HEK293T (cell line): ENCODE data around the gene RNF19B.
A peak's percentile ranks its signal among the peaks of the same experiment; 100 is the strongest.

Source experiments
- CTCF ChIA-PET: fragments of 350-600 bp; formaldehyde crosslinking; extraction: SDS; loops from one replicate; lab custom pipeline; 2021; ENCODE audit warnings: antibody characterized with exemption, inconsistent platforms; lab: Yijun Ruan, JAX
- POLR2A ChIA-PET: fragments of 350-600 bp; formaldehyde crosslinking; extraction: SDS; loops from one replicate; lab custom pipeline; 2020; ENCODE audit warnings: antibody characterized with exemption, inconsistent platforms; lab: Yijun Ruan, JAX
- DNase-seq: peaks from one replicate; pipeline ENCODE4 v3.0.0; 2012; ENCODE audit warnings: mixed read lengths; ENCODE audit errors: extremely low spot score
- ARNT ChIP-seq: fragments of 450-650 bp; IDR thresholded peaks from 2 replicates; pipeline ENCODE4 v1.6.1; 2017; ENCODE audit warnings: mild to moderate bottlenecking
- BHLHE40 ChIP-seq: fragments of 450-650 bp; IDR thresholded peaks from 2 replicates; pipeline ENCODE4 v1.6.1; 2016; ENCODE audit warnings: mild to moderate bottlenecking, moderate library complexity, borderline replicate concordance
- CTBP1 ChIP-seq: fragments of 450-650 bp; IDR thresholded peaks from 2 replicates; pipeline ENCODE4 v1.6.1; 2016; ENCODE audit warnings: borderline replicate concordance
- ELF4 ChIP-seq: fragments of 450-650 bp; IDR thresholded peaks from 2 replicates; pipeline ENCODE4 v1.6.1; 2017; ENCODE audit warnings: antibody characterized with exemption
- FOXA1 ChIP-seq: fragments of 450-650 bp; IDR thresholded peaks from 2 replicates; pipeline ENCODE4 v1.6.1; 2016; ENCODE audit warnings: mild to moderate bottlenecking
- FOXK2 ChIP-seq: fragments of 450-650 bp; IDR thresholded peaks from 2 replicates; pipeline ENCODE4 v1.6.1; 2016; ENCODE audit warnings: mild to moderate bottlenecking
- FOXM1 ChIP-seq: fragments of 450-650 bp; IDR thresholded peaks from 2 replicates; pipeline ENCODE4 v1.6.1; 2017; ENCODE audit warnings: mild to moderate bottlenecking, borderline replicate concordance
- HDGF ChIP-seq: fragments of 450-650 bp; IDR thresholded peaks from 2 replicates; pipeline ENCODE4 v1.6.1; 2017; ENCODE audit warnings: antibody characterized with exemption, borderline replicate concordance
- L3MBTL2 ChIP-seq: fragments of 450-650 bp; conservative IDR thresholded peaks from 2 replicates; pipeline ENCODE4 v1.6.1; 2016; ENCODE audit warnings: mild to moderate bottlenecking
- LEF1 ChIP-seq: fragments of 450-650 bp; IDR thresholded peaks from 2 replicates; pipeline ENCODE4 v1.6.1; 2017; ENCODE audit warnings: mild to moderate bottlenecking, borderline replicate concordance
- NFRKB ChIP-seq: fragments of 450-650 bp; IDR thresholded peaks from 2 replicates; pipeline ENCODE4 v1.6.1; 2016; ENCODE audit warnings: mild to moderate bottlenecking, moderate library complexity
- SP1 ChIP-seq: fragments of 450-650 bp; IDR thresholded peaks from 2 replicates; pipeline ENCODE4 v1.6.1; 2017
- SUZ12 ChIP-seq: fragments of 450-650 bp; IDR thresholded peaks from 2 replicates; pipeline ENCODE4 v1.6.1; 2016; ENCODE audit warnings: mild to moderate bottlenecking
- TARDBP ChIP-seq: fragments of 450-650 bp; IDR thresholded peaks from 2 replicates; pipeline ENCODE4 v1.6.1; 2016
- ZNF384 ChIP-seq: fragments of 450-650 bp; IDR thresholded peaks from 2 replicates; pipeline ENCODE4 v1.6.1; 2016
- TF ChIP-seq, protein P1 (sequence below): fragments of 450-650 bp; IDR thresholded peaks from 2 replicates; pipeline ENCODE4 v1.6.1; 2016

RNF19B gene, protein sequence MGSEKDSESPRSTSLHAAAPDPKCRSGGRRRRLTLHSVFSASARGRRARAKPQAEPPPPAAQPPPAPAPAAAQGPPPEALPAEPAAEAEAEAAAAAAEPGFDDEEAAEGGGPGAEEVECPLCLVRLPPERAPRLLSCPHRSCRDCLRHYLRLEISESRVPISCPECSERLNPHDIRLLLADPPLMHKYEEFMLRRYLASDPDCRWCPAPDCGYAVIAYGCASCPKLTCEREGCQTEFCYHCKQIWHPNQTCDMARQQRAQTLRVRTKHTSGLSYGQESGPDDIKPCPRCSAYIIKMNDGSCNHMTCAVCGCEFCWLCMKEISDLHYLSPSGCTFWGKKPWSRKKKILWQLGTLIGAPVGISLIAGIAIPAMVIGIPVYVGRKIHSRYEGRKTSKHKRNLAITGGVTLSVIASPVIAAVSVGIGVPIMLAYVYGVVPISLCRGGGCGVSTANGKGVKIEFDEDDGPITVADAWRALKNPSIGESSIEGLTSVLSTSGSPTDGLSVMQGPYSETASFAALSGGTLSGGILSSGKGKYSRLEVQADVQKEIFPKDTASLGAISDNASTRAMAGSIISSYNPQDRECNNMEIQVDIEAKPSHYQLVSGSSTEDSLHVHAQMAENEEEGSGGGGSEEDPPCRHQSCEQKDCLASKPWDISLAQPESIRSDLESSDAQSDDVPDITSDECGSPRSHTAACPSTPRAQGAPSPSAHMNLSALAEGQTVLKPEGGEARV

DNA sequence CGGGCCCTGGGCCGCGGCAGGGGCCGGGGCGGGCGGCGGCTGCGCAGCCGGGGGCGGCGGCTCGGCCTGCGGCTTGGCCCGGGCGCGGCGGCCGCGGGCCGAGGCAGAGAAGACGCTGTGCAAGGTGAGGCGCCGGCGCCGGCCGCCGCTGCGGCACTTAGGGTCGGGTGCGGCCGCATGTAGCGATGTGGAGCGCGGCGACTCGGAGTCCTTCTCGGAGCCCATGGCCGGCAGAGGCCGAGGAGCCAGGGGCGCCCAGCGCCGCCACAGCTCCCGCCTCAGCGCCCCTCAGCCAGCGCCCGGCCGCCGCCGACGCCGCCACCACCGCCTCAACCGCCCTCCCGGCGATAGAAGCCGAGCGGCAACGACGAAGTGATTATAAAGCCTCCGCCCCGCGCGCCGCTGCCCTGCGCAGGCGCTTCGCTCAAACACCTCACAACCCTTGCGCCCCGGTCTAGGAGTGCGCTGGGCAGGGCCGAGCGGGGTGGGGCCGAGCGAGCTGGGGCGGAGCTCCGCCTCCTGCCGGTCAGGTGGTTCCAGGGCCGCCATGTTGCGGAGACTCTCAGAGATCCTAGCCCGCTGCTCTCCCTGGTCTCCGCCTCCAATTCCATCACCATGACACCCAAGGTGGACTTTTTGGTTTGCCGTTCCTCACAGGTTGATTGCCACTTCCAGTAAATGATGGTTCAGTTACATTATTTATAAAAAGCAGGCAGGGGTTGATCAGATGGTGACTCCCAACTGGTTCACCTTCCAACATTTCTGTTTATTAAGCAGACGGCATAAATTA, at the start of gene RNF19B:
Gene RNF19B, minus strand, starts transcription at position 349 of the 790 bp plus-strand sequence. Its CDS starts 124 bp downstream, at position 225.
- CTCF ChIA-PET = interaction anchor here (0.7 to 1.0 kb wide), 2 partner anchors 32 to 78 kb away, joined by 3 to 4 read pairs; no protein-coding TSS in a partner anchor
- POLR2A ChIA-PET = interaction anchor here (0.9 to 2.7 kb wide), 18 partner anchors 8 to 117 kb away, joined by 3 to 17 read pairs (median 4); partner anchors contain the start of gene AZIN2

DNA sequence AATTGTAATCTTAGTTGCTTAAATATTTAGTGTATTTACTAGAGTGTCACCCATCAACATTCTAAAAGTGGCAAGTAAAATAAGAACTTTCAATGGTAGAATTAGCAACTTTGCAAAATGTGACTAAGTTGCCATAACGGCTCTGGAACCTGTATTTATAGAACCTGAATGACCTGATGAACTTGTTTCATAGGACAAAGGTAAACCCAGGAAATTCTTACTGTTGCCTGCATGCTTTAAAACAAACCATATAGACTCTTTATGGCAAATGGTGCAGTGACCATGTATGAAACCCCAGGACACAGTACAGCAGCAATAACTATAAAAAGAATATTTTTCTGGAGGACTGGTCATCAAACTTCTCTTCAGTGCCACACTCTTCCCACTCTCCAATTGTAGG, 49.2 kb upstream of the RNF19B start:
- no peak for DNase-seq
- POLR2A ChIA-PET = no interaction called here
- TF ChIP-seq L3MBTL2 = no peak
- CTCF ChIA-PET = no interaction called here

More for the DNA sequence above, at the start of gene RNF19B:
- DNase-seq = peak; percentile 99
- TF ChIP-seq NFRKB (no peak), LEF1 (0 out of 2 replicates have a peak, but pooled peaks have one; percentile 54), L3MBTL2 (peak; percentile 60), FOXA1 (no peak), FOXK2 (no peak), BHLHE40 (no peak), CTBP1 (no peak)

DNA sequence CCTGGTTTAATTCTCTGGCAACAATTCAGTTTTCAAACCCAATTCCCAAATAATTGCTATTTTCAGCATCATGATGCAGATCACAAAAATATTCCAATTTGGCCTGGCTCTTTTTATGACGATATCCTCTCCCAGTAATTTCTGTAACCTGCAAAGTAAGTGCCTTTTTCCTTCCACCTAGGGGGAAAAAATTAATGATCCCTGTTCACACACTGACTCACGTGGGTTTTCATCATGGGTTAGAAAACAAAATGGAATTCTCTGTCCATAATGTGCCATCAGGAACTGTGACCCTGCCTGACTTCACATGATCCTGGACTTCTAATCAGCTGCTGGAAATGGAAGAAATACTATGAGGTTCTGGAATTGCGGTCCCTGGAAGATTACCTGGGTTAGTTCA, 47.6 kb upstream of the RNF19B start:
- no peak for DNase-seq
- no peak for TF ChIP-seq ARNT
- no peak for TF ChIP-seq FOXK2
- no peak for TF ChIP-seq TARDBP
- TF ChIP-seq SP1 = no peak
- TF ChIP-seq, protein P1, sequence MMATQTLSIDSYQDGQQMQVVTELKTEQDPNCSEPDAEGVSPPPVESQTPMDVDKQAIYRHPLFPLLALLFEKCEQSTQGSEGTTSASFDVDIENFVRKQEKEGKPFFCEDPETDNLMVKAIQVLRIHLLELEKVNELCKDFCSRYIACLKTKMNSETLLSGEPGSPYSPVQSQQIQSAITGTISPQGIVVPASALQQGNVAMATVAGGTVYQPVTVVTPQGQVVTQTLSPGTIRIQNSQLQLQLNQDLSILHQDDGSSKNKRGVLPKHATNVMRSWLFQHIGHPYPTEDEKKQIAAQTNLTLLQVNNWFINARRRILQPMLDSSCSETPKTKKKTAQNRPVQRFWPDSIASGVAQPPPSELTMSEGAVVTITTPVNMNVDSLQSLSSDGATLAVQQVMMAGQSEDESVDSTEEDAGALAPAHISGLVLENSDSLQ = no peak
- ChIA-PET CTCF (no interaction called here), POLR2A (no interaction called here)

DNA sequence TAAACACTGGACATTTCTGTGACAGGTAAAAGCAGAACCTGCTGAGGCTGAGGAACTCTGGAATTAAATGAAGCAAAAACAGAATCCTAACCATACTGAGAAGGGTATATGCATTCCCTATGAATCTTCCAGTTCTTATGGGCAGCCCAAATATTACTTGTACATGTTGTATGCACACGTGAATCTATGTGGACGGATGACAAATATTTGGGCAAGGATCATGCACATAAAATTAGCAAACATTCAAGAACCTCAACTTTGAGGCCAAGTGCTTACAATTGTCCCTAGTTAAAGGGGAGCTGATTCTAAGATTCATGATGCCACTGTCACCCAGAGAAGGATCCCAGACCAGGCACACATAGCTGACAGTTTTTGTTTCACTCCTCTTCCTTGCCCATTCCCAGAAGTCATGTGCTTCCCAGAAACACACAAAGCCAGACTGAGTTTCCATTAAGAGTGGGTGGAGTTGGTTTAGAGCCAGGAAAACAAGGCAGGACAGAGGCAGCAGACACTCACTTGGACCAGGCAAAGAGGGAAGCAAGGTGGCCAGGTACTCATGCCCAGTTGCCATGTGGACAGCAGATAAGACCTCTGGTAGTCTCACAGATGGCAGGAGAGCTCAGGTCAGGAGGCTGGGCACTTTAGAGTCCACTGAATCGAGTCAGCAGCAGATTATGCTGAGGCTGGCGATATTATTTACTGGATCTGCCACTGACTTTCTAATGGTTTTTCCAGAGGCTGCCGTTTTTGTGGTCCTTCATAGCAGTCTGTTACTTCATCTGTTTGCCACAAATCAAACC, 46.5 kb upstream of the RNF19B start:
- POLR2A ChIA-PET = no interaction called here
- no peak for TF ChIP-seq HDGF
- TF ChIP-seq FOXM1 = no peak
- no peak for TF ChIP-seq BHLHE40
- TF ChIP-seq TARDBP = no peak
- no peak for TF ChIP-seq ELF4
- CTCF ChIA-PET = no interaction called here
- no peak for DNase-seq

DNA sequence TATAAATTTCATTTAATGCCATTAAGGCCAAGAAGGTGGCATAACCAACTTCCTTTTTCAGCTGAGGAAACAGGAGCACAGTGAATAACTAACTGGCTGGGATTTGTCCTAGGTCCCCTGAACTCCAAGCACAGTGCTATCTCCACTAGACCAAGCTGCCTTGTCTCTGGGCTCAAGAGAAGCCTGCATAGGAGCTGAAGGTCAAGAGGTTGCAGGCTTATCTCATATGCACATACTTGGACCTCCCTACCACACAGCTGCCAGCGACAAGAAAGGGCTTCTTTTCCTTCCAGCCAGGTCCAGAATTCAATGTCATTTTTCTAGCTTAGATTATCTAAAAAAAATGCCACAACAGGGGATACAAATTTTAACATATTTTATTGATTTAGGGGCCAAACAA, 45.0 kb upstream of the RNF19B start:
- CTCF ChIA-PET = interaction anchor here (0.6 kb wide), 2 partner anchors 8 to 75 kb away, joined by 3 read pairs; no protein-coding TSS in a partner anchor
- POLR2A ChIA-PET = interaction anchor here (0.6 kb wide), 1 partner anchor 26 kb away, joined by 3 read pairs; no protein-coding TSS in a partner anchor
- no peak for DNase-seq
- TF ChIP-seq ELF4 (no peak), SP1 (no peak), TARDBP (no peak), FOXK2 (no peak), CTBP1 (no peak), ARNT (no peak), LEF1 (no peak), L3MBTL2 (no peak), ZNF384 (no peak), NFRKB (no peak), BHLHE40 (no peak), HDGF (no peak), SUZ12 (no peak)
- TF ChIP-seq, protein P1 = no peak
